ENCODE results near the gene CRYBG1. TPM values are rescaled to one million over a fixed set of nuclear protein-coding genes. Genes with fewer than 3 reads are reported as not detected.

The CRYBG1 gene
- total RNA-seq (10 to 100 TPM; 26.4 to 50.1 (median 38.0) TPM), total RNA-seq (141 to 553 (median 224) reads per million in 29 experiments)
- 70.0 TPM for total RNA-seq (2013)

GRCh38 chr6:106360410-106360988 lies at the start of gene CRYBG1:
Gene CRYBG1, plus strand, starts transcription at chr6:106360717. Its CDS starts 192 bp downstream, at chr6:106360909.
- Mint-ChIP-seq H3K36me3 (no peaks in the 10 kb centered on the region), H3K4me1 (peaks cover 5 to 11% (median 9%) of the 10 kb centered on the region in 3 donors), H3K9me3 (no peaks in the 10 kb centered on the region), H3K27ac (no peak within 1 kb of the TSS), H3K4me3 (peak within 1 kb of the TSS; percentile 76 to 85 (median 78)), H3K27me3 (peaks cover 40 to 47% of the 10 kb centered on the region in 2 donors)
- Histone ChIP-seq H3K36me3 (ENCODE audit: control insufficient read depth in 2 of 2, extremely low read depth in 1 of 2, insufficient read depth in 1 of 2, low read length in 1 of 2) (no peaks in the 10 kb centered on the region), H3K27me3 (replicated peaks in 1 of 2; ENCODE audit: control insufficient read depth in 2 of 2, extremely low read depth in 1 of 2, insufficient read depth in 2 of 2, low read length in 1 of 2) (peaks cover 5 to 28% of the 10 kb centered on the region in 2 experiments), H3K9me3 (no peaks in the 10 kb centered on the region), H3K27ac (ENCODE audit: low read length) (no peak within 1 kb of the TSS), H3K4me1 (ENCODE audit: control insufficient read depth in 1 of 2, extremely low read depth in 1 of 2, insufficient read depth in 2 of 2, low read length in 2 of 2) (peaks cover 0 to 12% of the 10 kb centered on the region in 2 experiments), H3K4me3 (ENCODE audit: control insufficient read depth in 1 of 2, extremely low read depth in 1 of 2, low read length in 1 of 2) (peak within 1 kb of the TSS; percentile 45 to 66)
- CTCF ChIA-PET = interaction anchor here (0.5 to 2.0 kb wide), 8 partner anchors 12 to 700 kb away, joined by 3 to 12 read pairs (median 4); no protein-coding TSS in a partner anchor
- peak; percentile 81 to 93 (median 84) for ATAC-seq (replicated peaks in 1 of 4)
- WGBS (ENCODE audit: insufficient coverage) = 3% methylated on average over 62 of the region's 66 CpGs
- POLR2A ChIA-PET = interaction anchor here in 1 of 2 donors (0.6 to 0.7 kb wide), 2 partner anchors 35 to 245 kb away, joined by 3 to 7 read pairs; no protein-coding TSS in a partner anchor
- peak; percentile 33 to 82 (median 62) for DNase-seq

- H3K36me3 ChIP-seq (ENCODE audit: control insufficient read depth in 2 of 2, extremely low read depth in 1 of 2, insufficient read depth in 1 of 2, low read length in 1 of 2) = peaks cover 3 to 20% of the 10 kb centered on the region in 2 donors
- 100% methylated on average over 1 of the region's 6 CpGs for WGBS (ENCODE audit: insufficient coverage)
- DNase-seq (peak in 1 of 35 experiments; percentile 24), ATAC-seq (replicated peaks in 1 of 4) (no peak)
- Mint-ChIP-seq H3K27ac (no peak overlapping the region), H3K4me1 (peaks cover 73 to 77% (median 74%) of the 10 kb centered on the region in 3 donors), H3K36me3 (peaks cover 40% of the 10 kb centered on the region), H3K4me3 (no peak overlapping the region), H3K9me3 (no peaks in the 10 kb centered on the region), H3K27me3 (no peaks in the 10 kb centered on the region)
- no peaks in the 10 kb centered on the region for H3K27me3 ChIP-seq (replicated peaks in 1 of 2; ENCODE audit: control insufficient read depth in 2 of 2, extremely low read depth in 1 of 2, insufficient read depth in 2 of 2, low read length in 1 of 2)
- H3K27ac ChIP-seq (ENCODE audit: low read length) = no peak overlapping the region
- ChIA-PET POLR2A (interaction anchor here in 1 of 2 donors (0.5 kb wide), 2 partner anchors 12 to 179 kb away, joined by 3 read pairs; no protein-coding TSS in a partner anchor), CTCF (interaction anchor here (0.5 to 0.6 kb wide), 2 partner anchors 19 to 26 kb away, joined by 3 to 5 read pairs; no protein-coding TSS in a partner anchor)
- peaks cover 0 to 6% of the 10 kb centered on the region in 2 experiments for H3K4me1 ChIP-seq (ENCODE audit: control insufficient read depth in 1 of 2, extremely low read depth in 1 of 2, insufficient read depth in 2 of 2, low read length in 2 of 2)
- H3K4me3 ChIP-seq (ENCODE audit: control insufficient read depth in 1 of 2, extremely low read depth in 1 of 2, low read length in 1 of 2) = no peak overlapping the region
- no peaks in the 10 kb centered on the region for H3K9me3 ChIP-seq
Observed at GRCh38 chr6:106315765-106316374, 44.6 kb upstream of the CRYBG1 start.

GRCh38 chr6:106316375-106316766 lies 44.1 kb upstream of the CRYBG1 start:
- 88% methylated on average over 2 of the region's 3 CpGs for WGBS (ENCODE audit: insufficient coverage)
- Mint-ChIP-seq H3K27ac (no peak overlapping the region), H3K27me3 (no peaks in the 10 kb centered on the region), H3K4me1 (peaks cover 73 to 77% (median 73%) of the 10 kb centered on the region in 3 donors), H3K36me3 (peaks cover 36% of the 10 kb centered on the region), H3K9me3 (no peaks in the 10 kb centered on the region), H3K4me3 (peak overlapping the region in 1 of 3 donors; percentile 9)
- H3K36me3 ChIP-seq (ENCODE audit: control insufficient read depth in 2 of 2, extremely low read depth in 1 of 2, insufficient read depth in 1 of 2, low read length in 1 of 2) = peaks cover under 1 to 16% of the 10 kb centered on the region in 2 donors
- H3K27me3 ChIP-seq (replicated peaks in 1 of 2; ENCODE audit: control insufficient read depth in 2 of 2, extremely low read depth in 1 of 2, insufficient read depth in 2 of 2, low read length in 1 of 2) = no peaks in the 10 kb centered on the region
- H3K9me3 ChIP-seq = no peaks in the 10 kb centered on the region
- DNase-seq (no peak), ATAC-seq (replicated peaks in 1 of 4) (no peak)
- POLR2A ChIA-PET = no interaction called here
- CTCF ChIA-PET = interaction anchor here in 1 of 2 donors (0.5 kb wide), 1 partner anchor 26 kb away, joined by 5 read pairs; no protein-coding TSS in a partner anchor
- peaks cover 0 to 6% of the 10 kb centered on the region in 2 experiments for H3K4me1 ChIP-seq (ENCODE audit: control insufficient read depth in 1 of 2, extremely low read depth in 1 of 2, insufficient read depth in 2 of 2, low read length in 2 of 2)
- no peak overlapping the region for H3K4me3 ChIP-seq (ENCODE audit: control insufficient read depth in 1 of 2, extremely low read depth in 1 of 2, low read length in 1 of 2)
- no peak overlapping the region for H3K27ac ChIP-seq (ENCODE audit: low read length)

- DNase-seq = no peak
- Mint-ChIP-seq H3K9me3 (no peaks in the 10 kb centered on the region), H3K27ac (no peak overlapping the region), H3K27me3 (no peaks in the 10 kb centered on the region), H3K36me3 (peaks cover 25% of the 10 kb centered on the region), H3K4me3 (no peak overlapping the region), H3K4me1 (peaks cover 68 to 77% (median 74%) of the 10 kb centered on the region in 3 donors)
- ChIA-PET CTCF (interaction anchor here (0.5 to 1.1 kb wide), 4 partner anchors 10 to 1954 kb away, joined by 3 to 4 read pairs (median 3); no protein-coding TSS in a partner anchor), POLR2A (no interaction called here)
- Histone ChIP-seq H3K4me3 (ENCODE audit: control insufficient read depth in 1 of 2, extremely low read depth in 1 of 2, low read length in 1 of 2) (no peak overlapping the region), H3K27me3 (replicated peaks in 1 of 2; ENCODE audit: control insufficient read depth in 2 of 2, extremely low read depth in 1 of 2, insufficient read depth in 2 of 2, low read length in 1 of 2) (no peaks in the 10 kb centered on the region), H3K9me3 (no peaks in the 10 kb centered on the region), H3K27ac (ENCODE audit: low read length) (no peak overlapping the region), H3K4me1 (ENCODE audit: control insufficient read depth in 1 of 2, extremely low read depth in 1 of 2, insufficient read depth in 2 of 2, low read length in 2 of 2) (peaks cover 4 to 5% of the 10 kb centered on the region in 2 experiments), H3K36me3 (ENCODE audit: control insufficient read depth in 2 of 2, extremely low read depth in 1 of 2, insufficient read depth in 1 of 2, low read length in 1 of 2) (peaks cover 0 to 16% of the 10 kb centered on the region in 2 donors)
- ATAC-seq (replicated peaks in 1 of 4) = no peak
- WGBS (ENCODE audit: insufficient coverage) = 94% methylated on average over 2 of the region's 2 CpGs
Observed at GRCh38 chr6:106318061-106318460, 42.5 kb upstream of the CRYBG1 start.

- no peaks in the 10 kb centered on the region for H3K9me3 ChIP-seq
- H3K27me3 ChIP-seq (replicated peaks in 1 of 2; ENCODE audit: control insufficient read depth in 2 of 2, extremely low read depth in 1 of 2, insufficient read depth in 2 of 2, low read length in 1 of 2) = no peaks in the 10 kb centered on the region
- Mint-ChIP-seq H3K27me3 (no peaks in the 10 kb centered on the region), H3K9me3 (no peaks in the 10 kb centered on the region), H3K4me1 (peaks cover 69 to 77% (median 74%) of the 10 kb centered on the region in 3 donors), H3K36me3 (peaks cover 20% of the 10 kb centered on the region), H3K4me3 (no peak overlapping the region), H3K27ac (no peak overlapping the region)
- CTCF ChIA-PET = interaction anchor here in 1 of 2 donors (0.7 kb wide), 1 partner anchor 16 kb away, joined by 3 read pairs; no protein-coding TSS in a partner anchor
- peaks cover 2 to 12% of the 10 kb centered on the region in 2 experiments for H3K4me1 ChIP-seq (ENCODE audit: control insufficient read depth in 1 of 2, extremely low read depth in 1 of 2, insufficient read depth in 2 of 2, low read length in 2 of 2)
- no peak overlapping the region for H3K4me3 ChIP-seq (ENCODE audit: control insufficient read depth in 1 of 2, extremely low read depth in 1 of 2, low read length in 1 of 2)
- peaks cover 0 to 13% of the 10 kb centered on the region in 2 donors for H3K36me3 ChIP-seq (ENCODE audit: control insufficient read depth in 2 of 2, extremely low read depth in 1 of 2, insufficient read depth in 1 of 2, low read length in 1 of 2)
- H3K27ac ChIP-seq (ENCODE audit: low read length) = no peak overlapping the region
- POLR2A ChIA-PET = no interaction called here
- DNase-seq = no peak
- ATAC-seq (replicated peaks in 1 of 4) = no peak
Observed at GRCh38 chr6:106318851-106319250, 41.7 kb upstream of the CRYBG1 start.

GRCh38 chr6:106321940-106322339 lies 38.6 kb upstream of the CRYBG1 start:
- Mint-ChIP-seq H3K4me3 (no peak overlapping the region), H3K4me1 (peaks cover 66 to 83% (median 75%) of the 10 kb centered on the region in 3 donors), H3K27ac (no peak overlapping the region), H3K9me3 (no peaks in the 10 kb centered on the region), H3K36me3 (peaks cover 6% of the 10 kb centered on the region), H3K27me3 (no peaks in the 10 kb centered on the region)
- no peak overlapping the region for H3K27ac ChIP-seq (ENCODE audit: low read length)
- H3K36me3 ChIP-seq (ENCODE audit: control insufficient read depth in 2 of 2, extremely low read depth in 1 of 2, insufficient read depth in 1 of 2, low read length in 1 of 2) = no peaks in the 10 kb centered on the region
- DNase-seq = no peak
- no peaks in the 10 kb centered on the region for H3K9me3 ChIP-seq
- WGBS (ENCODE audit: insufficient coverage) = no CpG with 5 or more reads among the region's 4 CpGs
- no peak overlapping the region for H3K4me3 ChIP-seq (ENCODE audit: control insufficient read depth in 1 of 2, extremely low read depth in 1 of 2, low read length in 1 of 2)
- ATAC-seq (replicated peaks in 1 of 4) = no peak
- POLR2A ChIA-PET = interaction anchor here in 1 of 2 donors (0.6 kb wide), 1 partner anchor 15 kb away, joined by 12 read pairs; no protein-coding TSS in a partner anchor
- peaks cover 16 to 25% of the 10 kb centered on the region in 2 experiments for H3K4me1 ChIP-seq (ENCODE audit: control insufficient read depth in 1 of 2, extremely low read depth in 1 of 2, insufficient read depth in 2 of 2, low read length in 2 of 2)
- CTCF ChIA-PET = interaction anchor here in 1 of 2 donors (0.6 kb wide), 2 partner anchors 14 to 873 kb away, joined by 3 read pairs; no protein-coding TSS in a partner anchor
- no peaks in the 10 kb centered on the region for H3K27me3 ChIP-seq (replicated peaks in 1 of 2; ENCODE audit: control insufficient read depth in 2 of 2, extremely low read depth in 1 of 2, insufficient read depth in 2 of 2, low read length in 1 of 2)
